ENCODE data around the gene DLL3.

- TF ChIP-seq CTCF (IDR thresholded peaks at IDR 0.05) = no peak
- no peak for TF ChIP-seq EZH2 (IDR thresholded peaks at IDR 0.05; ENCODE audit: borderline replicate concordance, insufficient read depth, low read depth, low read length, poor library complexity, severe bottlenecking)
Measured at GRCh38 chr19:39512988-39513387, 14.2 kb downstream of the DLL3 start.

Measured in B cell (primary cell).